Cerebellar cortex (tissue), 1 donor: ENCODE results near the gene TGFB2.

Experiments
- DNase-seq: peaks from one replicate; pipeline ENCODE4 v3.0.0-alpha.2; 2015; ENCODE audit warnings: low spot score

TGFB2 gene

DNA sequence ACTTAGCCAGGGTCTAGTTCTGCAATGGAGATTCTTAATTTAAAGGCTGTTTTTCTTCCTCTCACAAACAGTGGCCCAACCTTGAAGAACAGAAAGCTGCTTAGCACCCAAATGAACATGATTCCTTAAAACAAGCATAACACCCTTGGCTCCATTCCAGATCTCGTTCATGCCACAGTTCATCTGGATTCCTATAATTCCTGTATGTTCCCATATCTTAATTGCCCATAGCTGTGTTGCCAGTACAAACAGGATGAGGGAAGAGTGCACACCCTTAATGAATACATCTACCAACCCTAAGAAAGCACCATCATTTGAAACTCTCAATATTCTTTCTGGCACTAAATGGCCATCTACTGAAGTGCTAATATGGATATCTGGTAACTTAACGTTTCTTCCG lies 45.5 kb downstream of the TGFB2 start:
- no peak for DNase-seq

DNA sequence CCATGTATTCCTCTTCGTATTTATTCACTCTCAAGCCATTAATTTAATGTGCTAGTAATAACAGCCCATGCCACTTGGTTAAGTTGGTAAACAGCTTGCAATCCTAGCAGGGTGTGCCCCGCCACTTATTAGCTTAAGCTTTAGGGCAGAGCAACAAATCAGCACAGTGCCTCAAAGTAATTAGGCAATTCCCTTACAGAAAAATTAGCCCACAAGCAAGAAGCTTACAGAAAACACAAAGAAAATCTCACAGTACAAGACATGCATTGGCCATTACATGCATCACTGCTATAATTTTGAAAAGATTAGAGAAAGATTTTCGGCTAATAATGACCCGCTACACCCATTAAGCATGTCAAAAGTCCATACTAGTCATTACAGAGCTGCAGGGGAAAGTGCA lies 47.6 kb downstream of the TGFB2 start:
- no peak for DNase-seq

DNA sequence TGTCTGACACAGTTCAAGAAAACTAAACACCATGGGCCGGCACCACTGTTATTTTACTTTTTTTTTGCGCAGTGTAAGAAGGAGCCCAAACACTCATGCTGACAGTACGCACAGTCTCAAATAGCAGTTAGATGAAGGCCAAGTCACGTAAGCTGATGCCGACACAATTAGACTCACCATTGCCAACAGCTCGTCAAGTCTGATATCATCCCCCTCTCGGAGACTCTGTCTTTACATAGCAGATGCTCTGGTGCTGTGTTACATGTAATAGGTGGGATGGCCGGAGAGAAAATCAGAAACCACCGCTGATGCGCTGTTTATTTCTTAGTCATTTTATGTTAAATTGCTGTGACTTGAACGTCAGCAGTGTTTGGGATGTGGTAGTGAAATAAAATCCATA lies 49.3 kb downstream of the TGFB2 start:
- DNase-seq, result no peak

DNA sequence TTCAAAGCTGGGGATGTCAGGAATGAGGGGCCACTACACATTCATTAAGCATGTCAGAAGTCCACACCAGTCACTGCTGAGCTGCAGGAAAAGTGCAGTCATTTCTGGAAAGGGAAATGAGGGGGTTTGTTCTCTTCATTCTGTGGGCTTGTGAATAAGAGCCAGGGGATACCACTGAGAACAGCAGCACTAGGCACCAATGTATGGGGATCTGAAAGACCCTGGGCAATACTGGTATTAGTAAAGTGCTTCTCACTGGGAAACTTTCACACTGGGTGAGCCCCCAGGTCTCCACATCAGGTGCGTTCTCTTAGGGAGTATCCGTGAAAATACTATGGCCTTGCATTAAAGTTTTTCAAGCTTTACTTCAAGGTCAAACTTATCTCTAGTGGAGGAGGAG lies 49.9 kb downstream of the TGFB2 start:
- no peak for DNase-seq

- no peak for DNase-seq
Measured at GRCh38 chr1:218395916-218396315, 50.8 kb downstream of the TGFB2 start.

DNA sequence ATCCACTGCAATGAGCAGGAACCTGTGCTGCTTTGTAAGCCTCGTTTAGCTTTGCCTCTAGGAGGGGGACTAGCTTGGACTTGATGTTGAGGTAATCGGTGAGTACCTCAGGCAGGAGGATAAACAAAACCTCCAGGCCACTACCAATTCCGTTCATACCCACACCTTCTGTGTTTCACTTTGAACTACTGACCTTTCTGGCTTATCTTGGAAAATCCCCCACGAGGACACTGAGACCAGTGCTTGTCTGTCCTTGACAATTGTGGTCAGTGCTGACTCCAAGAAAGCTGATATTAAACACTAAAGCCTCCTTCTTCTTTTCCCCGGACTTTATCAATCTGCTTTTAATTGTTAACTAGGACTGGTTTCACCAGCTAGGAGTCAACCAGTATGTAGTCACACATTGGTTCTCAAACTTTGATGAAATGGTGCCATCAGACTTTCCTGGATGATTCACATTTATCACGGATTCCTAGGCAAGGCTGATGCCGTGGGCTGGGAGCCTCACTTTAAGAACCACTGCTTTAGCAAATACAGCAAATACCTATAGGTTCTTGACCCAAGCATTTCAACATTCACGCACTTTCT lies 52.7 kb downstream of the TGFB2 start:
- no peak for DNase-seq

- no peak for DNase-seq
Measured at GRCh38 chr1:218400624-218401023, 55.5 kb downstream of the TGFB2 start.

GRCh38 chr1:218401441-218401997 lies 56.4 kb downstream of the TGFB2 start:
- DNase-seq, result no peak

DNA sequence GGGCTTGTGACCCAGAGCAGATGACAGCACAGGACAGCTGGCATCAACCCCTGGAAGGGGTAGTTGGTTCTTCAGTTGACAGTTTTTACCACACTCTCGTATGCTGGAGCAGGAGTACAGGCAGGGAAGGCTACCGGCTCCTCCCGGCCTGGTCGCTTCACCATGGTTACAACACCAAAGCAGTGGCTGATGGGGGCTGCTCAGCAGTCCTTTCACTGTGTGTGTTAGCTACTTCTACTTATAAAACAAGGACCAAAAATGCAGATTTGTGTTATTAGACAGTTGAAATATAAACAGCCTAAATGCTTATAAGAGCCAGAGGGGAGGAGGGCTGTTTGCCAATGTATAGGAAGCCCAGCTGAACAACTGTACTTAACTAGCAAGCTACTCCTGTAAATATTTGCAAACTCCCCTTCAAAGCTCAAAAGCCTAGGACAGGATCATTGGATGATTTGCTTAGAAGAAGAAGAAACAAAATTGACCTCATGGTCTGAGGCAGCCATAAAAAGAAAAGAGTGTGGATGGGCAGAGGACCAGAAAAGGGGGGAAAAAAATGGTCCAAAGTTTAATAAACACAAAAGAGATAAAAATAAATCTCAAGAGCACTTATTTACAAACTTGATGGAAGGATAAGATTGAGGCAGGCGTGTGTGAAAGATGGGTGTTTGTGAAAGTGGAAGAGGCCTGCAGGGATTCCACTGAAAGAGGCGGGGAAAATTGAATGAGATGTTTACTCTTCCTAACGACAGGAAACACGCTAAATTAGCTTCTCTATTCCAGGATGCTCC lies 57.1 kb downstream of the TGFB2 start:
- DNase-seq, result no peak

DNA sequence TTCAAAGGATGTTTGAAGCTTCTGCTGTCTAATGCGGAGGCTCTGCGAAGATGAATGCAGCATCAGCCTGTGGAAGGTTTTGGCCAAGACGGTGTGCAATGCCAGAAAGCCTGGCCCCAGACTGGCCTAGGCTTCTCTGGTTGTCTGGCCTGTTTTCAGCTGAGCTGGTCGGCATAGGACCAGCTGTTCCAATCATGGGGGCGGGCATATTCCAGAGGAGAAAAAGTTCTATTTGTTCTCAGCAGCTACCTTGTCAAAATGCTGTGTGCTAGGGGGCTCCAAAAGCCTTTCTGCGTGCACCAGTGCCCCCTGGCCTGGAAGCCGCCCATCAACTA lies 57.6 kb downstream of the TGFB2 start:
- DNase-seq, result no peak

DNA sequence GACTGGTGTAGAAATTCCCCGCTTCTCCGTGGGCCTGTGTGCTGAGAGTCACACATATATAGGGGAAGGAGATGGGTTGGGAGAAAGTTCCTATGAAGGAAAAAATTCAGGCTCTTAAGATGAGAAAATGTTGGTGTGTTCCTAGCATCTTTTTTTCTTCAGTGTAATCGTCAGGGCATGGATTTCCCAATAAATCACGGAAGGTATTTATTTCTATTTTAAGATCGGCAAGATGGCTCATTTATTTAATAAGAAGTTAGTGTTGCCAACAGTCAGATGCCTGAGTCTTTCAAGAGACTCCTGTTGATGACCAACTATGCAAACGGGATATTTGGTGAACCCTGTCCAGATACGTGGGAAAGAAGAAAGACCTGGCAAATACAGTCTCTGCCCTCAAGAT lies 58.2 kb downstream of the TGFB2 start:
- no peak for DNase-seq

DNA sequence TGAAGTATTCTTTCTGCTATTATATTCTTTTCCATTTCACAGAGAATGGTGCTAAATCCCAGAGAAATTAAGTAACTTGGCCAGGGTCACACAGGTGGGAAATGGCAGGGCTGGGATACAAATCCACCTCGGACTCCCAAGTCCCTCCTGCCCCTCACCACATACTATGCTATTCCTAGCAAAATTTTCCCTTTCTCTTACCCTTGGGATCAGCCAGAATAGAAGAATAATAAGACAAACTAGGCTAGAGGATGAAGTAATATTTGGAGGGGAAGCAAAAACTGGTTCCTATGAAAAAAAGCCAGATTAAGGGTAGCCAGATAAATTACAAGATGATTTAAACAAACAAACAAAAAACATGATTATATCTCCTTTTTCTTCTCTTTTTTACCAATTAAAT lies 62.5 kb downstream of the TGFB2 start:
- no peak for DNase-seq

GRCh38 chr1:218408135-218408534 lies 63.0 kb downstream of the TGFB2 start:
- DNase-seq, result no peak

DNA sequence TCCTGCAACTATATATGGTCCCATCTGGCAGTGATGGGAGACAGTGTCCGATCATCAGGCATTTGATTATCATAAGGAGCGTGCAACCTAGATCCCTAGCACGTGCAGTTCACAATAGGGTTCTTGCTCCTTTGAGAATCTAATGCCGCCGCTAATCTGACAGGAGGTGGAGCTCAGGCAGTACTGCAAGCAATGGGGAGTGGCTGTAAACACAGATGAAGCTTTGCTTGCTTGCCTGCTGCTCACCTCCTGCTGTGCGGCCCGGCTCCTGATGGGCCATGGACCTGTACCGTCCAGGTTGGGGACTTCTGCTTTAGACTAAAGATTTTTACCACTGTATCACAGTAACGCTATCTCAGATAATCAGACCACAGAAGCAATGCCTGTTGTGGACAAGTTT lies 63.8 kb downstream of the TGFB2 start:
- DNase-seq, result no peak

- DNase-seq, result no peak
Measured at GRCh38 chr1:218409946-218410510, 64.9 kb downstream of the TGFB2 start.

GRCh38 chr1:218411101-218411500 lies 66.0 kb downstream of the TGFB2 start:
- no peak for DNase-seq

GRCh38 chr1:218412171-218412570 lies 67.0 kb downstream of the TGFB2 start:
- DNase-seq, result no peak

DNA sequence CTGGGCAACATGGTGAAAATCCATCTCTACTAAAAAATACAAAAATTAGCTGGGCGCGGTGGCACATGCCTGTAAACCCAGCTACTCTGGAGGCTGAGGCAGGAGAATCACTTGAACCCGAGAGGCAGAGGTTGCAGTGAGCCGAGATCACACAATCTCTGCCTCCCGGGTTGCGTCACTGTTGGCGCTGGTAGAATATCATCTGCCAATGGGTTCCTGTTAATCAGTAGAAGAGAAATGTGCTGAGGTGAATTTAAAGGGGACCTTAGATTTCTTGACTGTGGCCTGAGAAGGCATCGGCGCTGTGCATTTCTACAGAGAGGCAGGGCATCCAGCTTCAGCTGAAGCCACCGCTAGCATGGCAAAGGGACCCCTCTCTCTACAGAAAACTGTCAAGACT lies 68.0 kb downstream of the TGFB2 start:
- no peak for DNase-seq

DNA sequence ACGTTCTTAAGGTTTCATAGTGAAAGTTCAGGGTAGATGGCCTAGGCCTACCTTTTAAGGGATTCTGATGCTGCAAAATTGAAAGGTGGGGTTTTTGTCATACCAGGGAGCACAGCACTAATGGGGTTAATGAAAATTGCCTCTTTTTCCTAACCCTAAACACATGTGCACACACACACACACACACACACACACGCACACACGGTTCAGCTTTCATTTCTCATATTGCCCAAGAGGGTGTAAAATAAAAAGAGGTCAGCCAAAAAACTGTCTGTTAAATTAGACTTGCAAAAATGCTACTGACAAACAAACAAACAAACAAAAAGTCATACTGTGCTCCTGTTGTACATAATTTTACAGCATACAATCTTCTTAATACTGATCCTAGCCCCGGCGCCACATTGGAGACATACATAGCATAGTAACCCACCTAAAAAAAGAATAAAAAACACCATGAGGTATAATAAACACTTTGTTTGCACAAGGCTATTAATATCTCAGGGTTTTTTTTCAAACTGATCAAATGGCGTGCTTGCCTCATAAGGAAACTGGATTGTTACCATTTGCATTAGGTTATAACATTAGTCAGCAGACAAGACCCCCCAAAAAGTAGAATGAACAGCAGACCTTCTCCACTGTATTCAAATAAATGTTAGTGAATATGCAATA lies 69.1 kb downstream of the TGFB2 start:
- no peak for DNase-seq

GRCh38 chr1:218415726-218416125 lies 70.6 kb downstream of the TGFB2 start:
- no peak for DNase-seq

GRCh38 chr1:218421531-218421930 lies 76.4 kb downstream of the TGFB2 start:
- no peak for DNase-seq

DNA sequence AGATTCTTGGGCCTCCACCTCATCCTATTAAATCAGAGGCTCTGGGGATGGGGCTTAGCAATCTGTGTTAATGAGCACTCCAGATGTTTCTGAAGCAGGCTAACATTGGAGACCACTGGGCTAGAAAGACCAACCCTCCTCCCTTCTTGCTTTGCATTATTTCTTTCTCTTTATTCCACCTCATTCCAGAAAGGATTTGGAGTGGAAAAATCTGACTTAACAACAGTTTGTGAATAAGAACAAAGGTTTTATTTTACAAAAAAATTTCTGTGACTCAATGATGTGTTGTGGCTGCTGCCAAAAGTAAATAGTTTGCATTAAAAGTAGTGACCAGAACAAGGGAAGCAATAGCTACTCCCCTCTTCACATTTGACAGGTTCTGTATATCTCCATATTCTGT lies 79.4 kb downstream of the TGFB2 start:
- no peak for DNase-seq
